AG09319 (cell line): ENCODE measurements around the gene PRR15.
A peak's percentile ranks its signal among the peaks of the same experiment; 100 is the strongest.

Source experiments
- DNase-seq: peaks from one replicate; pipeline ENCODE4 v3.0.0-alpha.2; 2010; ENCODE audit warnings: low read depth; ENCODE audit errors: extremely low read depth
- TF ChIP-seq, protein P1 (sequence below): IDR thresholded peaks from 2 replicates; pipeline ENCODE4 v1.5.1; 2011; ENCODE audit warnings: low read depth, mild to moderate bottlenecking, inconsistent platforms, low read length, moderate library complexity

PRR15 gene

DNA sequence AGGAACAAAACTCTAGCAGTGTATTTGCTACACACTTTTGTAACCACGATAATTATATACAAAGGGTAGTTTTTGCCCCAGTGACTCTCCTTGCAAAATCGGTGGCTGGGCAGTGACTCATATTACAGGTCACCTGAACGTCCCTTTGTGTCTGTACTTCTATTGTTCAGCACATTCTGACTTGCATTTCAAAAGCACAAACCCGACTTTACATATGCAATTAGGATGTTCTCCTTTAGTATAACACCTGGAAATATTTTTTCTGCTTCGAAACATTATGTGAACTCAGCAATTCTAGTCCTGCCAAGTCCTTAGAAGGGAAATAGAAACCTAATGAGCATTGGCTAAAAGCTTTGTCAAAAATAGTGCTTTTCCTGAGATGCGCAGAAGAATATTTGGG, 6.0 kb downstream of the PRR15 start:
- no peak for DNase-seq

GRCh38 chr7:29572558-29572957, 8.9 kb downstream of the PRR15 start:
- TF ChIP-seq, protein P1, sequence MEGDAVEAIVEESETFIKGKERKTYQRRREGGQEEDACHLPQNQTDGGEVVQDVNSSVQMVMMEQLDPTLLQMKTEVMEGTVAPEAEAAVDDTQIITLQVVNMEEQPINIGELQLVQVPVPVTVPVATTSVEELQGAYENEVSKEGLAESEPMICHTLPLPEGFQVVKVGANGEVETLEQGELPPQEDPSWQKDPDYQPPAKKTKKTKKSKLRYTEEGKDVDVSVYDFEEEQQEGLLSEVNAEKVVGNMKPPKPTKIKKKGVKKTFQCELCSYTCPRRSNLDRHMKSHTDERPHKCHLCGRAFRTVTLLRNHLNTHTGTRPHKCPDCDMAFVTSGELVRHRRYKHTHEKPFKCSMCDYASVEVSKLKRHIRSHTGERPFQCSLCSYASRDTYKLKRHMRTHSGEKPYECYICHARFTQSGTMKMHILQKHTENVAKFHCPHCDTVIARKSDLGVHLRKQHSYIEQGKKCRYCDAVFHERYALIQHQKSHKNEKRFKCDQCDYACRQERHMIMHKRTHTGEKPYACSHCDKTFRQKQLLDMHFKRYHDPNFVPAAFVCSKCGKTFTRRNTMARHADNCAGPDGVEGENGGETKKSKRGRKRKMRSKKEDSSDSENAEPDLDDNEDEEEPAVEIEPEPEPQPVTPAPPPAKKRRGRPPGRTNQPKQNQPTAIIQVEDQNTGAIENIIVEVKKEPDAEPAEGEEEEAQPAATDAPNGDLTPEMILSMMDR, result no peak
- DNase-seq, result no peak

More for the DNA sequence above, 6.0 kb downstream of the PRR15 start:
- TF ChIP-seq, protein P1, result no peak

GRCh38 chr7:29573567-29573966, 9.9 kb downstream of the PRR15 start:
- TF ChIP-seq, protein P1, result no peak
- DNase-seq, result no peak

- DNase-seq, result no peak
- TF ChIP-seq, protein P1, result no peak
Observed at GRCh38 chr7:29574659-29575058, 11.0 kb downstream of the PRR15 start.

GRCh38 chr7:29587195-29587808, 23.7 kb downstream of the PRR15 start:
- no peak for DNase-seq
- TF ChIP-seq, protein P1, result no peak

DNA sequence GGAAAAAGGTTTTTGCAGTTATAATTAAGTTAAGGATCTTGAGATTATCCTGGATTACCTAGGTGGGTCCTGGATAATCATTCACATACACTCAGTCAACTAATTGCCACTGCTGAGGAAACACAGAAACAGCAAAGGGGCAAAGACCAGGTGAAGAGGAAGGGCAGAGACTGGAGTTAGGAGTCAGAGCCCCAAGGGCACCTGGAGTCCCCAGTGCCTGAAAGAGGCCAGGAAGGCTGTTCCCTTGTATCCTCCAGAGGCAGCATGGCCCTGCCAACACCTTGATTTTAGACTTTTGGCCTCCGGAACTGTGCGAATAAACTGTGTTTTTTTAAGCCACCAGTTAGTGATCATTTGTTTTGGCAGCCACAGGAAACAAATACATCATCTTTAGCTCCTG, 24.6 kb downstream of the PRR15 start:
- TF ChIP-seq, protein P1, result no peak
- no peak for DNase-seq

DNA sequence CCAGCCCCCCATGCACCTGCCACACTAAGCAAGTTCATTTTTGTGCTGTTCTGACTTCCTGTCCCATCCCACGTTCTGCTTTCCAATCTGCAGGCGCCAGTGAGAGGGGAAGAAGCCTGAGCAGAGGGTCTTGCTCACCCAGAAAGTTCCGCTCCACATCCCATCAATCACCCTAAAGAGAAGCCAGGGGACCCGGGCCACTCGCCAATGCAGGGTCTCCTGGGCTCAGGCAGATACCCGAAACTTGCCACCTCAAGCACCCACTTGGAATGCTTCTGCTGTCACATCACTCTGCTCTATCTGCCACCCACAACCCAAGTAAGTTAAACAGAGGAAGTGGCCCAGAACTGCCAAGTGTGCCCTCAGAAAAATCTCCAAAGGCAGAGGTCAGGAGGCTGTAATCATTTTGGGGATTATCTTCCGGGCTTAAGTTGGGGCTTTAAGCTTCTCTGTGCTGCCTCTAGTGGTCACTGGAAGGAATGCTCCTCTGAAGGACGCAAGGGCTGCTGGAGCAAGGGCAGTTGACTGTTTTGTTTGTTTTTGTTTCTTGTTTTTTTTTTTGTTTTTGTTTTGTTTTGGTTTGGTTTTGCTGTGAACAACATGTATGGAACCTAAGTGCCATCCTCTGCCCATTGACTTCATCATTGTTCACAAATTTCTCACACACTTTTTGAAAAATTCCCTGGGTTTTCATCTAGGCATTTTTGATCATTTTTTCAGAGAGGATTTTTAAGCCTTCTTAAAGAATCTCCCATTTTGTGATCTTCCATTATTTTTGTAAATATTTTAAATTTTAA, 25.5 kb downstream of the PRR15 start:
- TF ChIP-seq, protein P1, result peak; percentile 87
- no peak for DNase-seq
